Thyroid gland (tissue), 4 donors: ENCODE results near the gene PSMD14. TPM values are rescaled to one million over a fixed set of nuclear protein-coding genes. Genes with fewer than 3 reads are reported as not detected.
"Not testable (repeated sequence)": the region's sequence is repeated elsewhere in the genome, so short reads cannot be mapped to it uniquely, and the experiment has no call there.

Source experiments
- DNase-seq, 2 donors: peaks; one replicate each; pipeline ENCODE4 v3.0.0-alpha.2; 2019
- H3K27ac ChIP-seq, 3 donors: fragments of 200-600 bp; sonication (generic); 1 replicate in 2 of 3; 2 replicates in 1 of 3; pipeline ENCODE4 v1.5.1; 2016 to 2019; ENCODE audit warnings: mild to moderate bottlenecking in 1 of 3, moderate library complexity in 1 of 3
- H3K27me3 ChIP-seq: fragments of 200-600 bp; sonication (generic); one replicate; pipeline ENCODE4 v1.5.1; 2019
- H3K36me3 ChIP-seq, 2 donors: fragments of 200-600 bp; sonication (generic); one replicate each; pipeline ENCODE4 v1.5.1; 2016 to 2019
- H3K4me1 ChIP-seq, 2 donors: fragments of 200-600 bp; sonication (generic); one replicate each; pipeline ENCODE4 v1.5.1; 2017 to 2019
- H3K4me3 ChIP-seq, 3 donors: fragments of 200-600 bp; sonication (generic); replicated peaks in 1 of 3; 1 replicate in 2 of 3; 2 replicates in 1 of 3; pipeline ENCODE4 v1.5.1; 2016; ENCODE audit warnings: mild to moderate bottlenecking in 1 of 3
- H3K9me3 ChIP-seq: fragments of 200-600 bp; sonication (generic); one replicate; pipeline ENCODE4 v1.5.1; 2017
- POLR2A ChIP-seq, 2 donors: fragments of 450-650 bp; IDR thresholded peaks; one replicate each; pipeline ENCODE4 v1.6.1; 2017; ENCODE audit warnings: antibody characterized with exemption in 2 of 2, mild to moderate bottlenecking in 2 of 2, moderate library complexity in 1 of 2
- WGBS, 2 donors: methylation state at CpG; one replicate each; pipeline ENCODE4 v1.1.5; 2017; 5-methylcytosine and 5-hydroxymethylcytosine counted together
- intact Hi-C: fragments of 100-400 bp; cut with DNase I; formaldehyde crosslinking; loops from one replicate; pipeline ENCODE4 v1.15.1; 2023
- total RNA-seq, 4 donors: library from RNA; depleted of rRNA; stranded (reverse); fragments of >200 nt; gene quantifications; one replicate each; pipeline ENCODE4 v1.2.3, GENCODE V29; 2016
- TF ChIP-seq, protein P1 (sequence below), 6 experiments: fragments of 200-600 bp in 3 of 6; fragments of 450-650 bp in 3 of 6; sonication (generic) in 3 of 6; IDR thresholded peaks; one replicate each; pipeline ENCODE4 v1.5.1; 2016 to 2019; ENCODE audit warnings: antibody characterized with exemption in 6 of 6, mild to moderate bottlenecking in 2 of 6, inconsistent platforms in 1 of 6, moderate library complexity in 1 of 6

The PSMD14 gene
- total RNA-seq, 4 donors from 2014 or later = 33.2 to 63.0 (median 57.1) TPM

DNA sequence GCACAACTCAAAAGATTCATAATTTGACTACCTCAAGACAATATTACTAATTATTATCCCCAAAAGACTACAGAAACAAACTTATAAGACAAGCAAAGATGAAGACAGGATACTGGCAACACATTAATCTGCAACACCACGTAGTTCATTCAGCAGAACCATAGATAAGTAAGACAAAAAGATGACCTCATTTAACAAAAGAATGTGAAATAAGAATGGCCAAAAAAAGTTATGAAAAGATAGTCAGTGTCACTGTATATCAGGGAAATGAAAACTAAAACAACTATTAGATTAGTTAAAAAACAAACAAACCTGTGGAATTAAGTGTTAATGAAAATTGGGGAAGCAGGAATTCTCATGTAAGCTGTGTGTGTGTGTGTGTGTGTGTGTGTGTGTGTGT is 19.4 kb downstream of the PSMD14 start:
- WGBS, 2 donors = 77 to 81% methylated on average over 1 of the region's 1 CpG
- no peaks in the 10 kb centered on the region for H3K27me3 ChIP-seq
- no peak overlapping the region for H3K4me3 ChIP-seq
- H3K9me3 ChIP-seq = no peaks in the 10 kb centered on the region
- no peak overlapping the region for H3K27ac ChIP-seq
- no peaks in the 10 kb centered on the region for H3K36me3 ChIP-seq
- intact Hi-C loops = no loop called here
- H3K4me1 ChIP-seq = no peaks in the 10 kb centered on the region
- no peak for TF ChIP-seq POLR2A (IDR thresholded peaks at IDR 0.05)
- TF ChIP-seq, protein P1, sequence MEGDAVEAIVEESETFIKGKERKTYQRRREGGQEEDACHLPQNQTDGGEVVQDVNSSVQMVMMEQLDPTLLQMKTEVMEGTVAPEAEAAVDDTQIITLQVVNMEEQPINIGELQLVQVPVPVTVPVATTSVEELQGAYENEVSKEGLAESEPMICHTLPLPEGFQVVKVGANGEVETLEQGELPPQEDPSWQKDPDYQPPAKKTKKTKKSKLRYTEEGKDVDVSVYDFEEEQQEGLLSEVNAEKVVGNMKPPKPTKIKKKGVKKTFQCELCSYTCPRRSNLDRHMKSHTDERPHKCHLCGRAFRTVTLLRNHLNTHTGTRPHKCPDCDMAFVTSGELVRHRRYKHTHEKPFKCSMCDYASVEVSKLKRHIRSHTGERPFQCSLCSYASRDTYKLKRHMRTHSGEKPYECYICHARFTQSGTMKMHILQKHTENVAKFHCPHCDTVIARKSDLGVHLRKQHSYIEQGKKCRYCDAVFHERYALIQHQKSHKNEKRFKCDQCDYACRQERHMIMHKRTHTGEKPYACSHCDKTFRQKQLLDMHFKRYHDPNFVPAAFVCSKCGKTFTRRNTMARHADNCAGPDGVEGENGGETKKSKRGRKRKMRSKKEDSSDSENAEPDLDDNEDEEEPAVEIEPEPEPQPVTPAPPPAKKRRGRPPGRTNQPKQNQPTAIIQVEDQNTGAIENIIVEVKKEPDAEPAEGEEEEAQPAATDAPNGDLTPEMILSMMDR (IDR thresholded peaks at IDR 0.05) = no peak
- DNase-seq = no peak

DNA sequence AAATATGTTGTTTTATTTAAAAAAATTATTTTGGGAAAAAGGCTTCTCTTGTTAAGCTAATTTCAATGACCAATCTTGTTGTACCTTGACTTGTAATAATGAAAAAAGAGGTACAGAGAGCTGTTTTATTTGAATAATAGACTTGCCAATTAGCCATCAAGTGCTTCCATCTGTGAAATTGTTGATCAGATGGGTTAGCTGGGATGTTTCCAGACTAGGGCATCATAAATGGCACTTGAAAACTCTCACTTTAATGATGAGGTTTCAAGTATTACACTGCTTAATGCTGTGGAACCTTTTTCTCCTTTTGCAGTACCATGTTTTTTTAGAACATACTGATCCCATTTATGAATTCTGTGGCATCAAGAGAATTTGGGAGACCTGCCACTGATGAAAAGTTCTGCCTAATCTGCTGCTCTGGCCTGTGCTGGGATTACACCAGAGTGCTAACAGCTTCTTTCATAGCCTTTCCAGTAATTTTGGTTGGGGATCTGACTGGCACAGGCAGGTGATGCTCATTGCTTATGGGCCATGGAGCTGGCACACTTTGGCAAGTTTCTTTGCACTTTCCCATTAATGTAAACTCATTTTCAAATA is 24.2 kb downstream of the PSMD14 start:
- no peaks in the 10 kb centered on the region for H3K36me3 ChIP-seq
- no peaks in the 10 kb centered on the region for H3K4me1 ChIP-seq
- DNase-seq = no peak
- intact Hi-C loops = loop anchor here (10.0 kb wide), 1 partner anchor 92 kb away; no protein-coding TSS in a partner anchor
- TF ChIP-seq, protein P1 (IDR thresholded peaks at IDR 0.05) = no peak
- TF ChIP-seq POLR2A (IDR thresholded peaks at IDR 0.05) = no peak
- no peaks in the 10 kb centered on the region for H3K9me3 ChIP-seq
- H3K4me3 ChIP-seq = no peak overlapping the region
- no peaks in the 10 kb centered on the region for H3K27me3 ChIP-seq
- H3K27ac ChIP-seq = no peak overlapping the region

DNA sequence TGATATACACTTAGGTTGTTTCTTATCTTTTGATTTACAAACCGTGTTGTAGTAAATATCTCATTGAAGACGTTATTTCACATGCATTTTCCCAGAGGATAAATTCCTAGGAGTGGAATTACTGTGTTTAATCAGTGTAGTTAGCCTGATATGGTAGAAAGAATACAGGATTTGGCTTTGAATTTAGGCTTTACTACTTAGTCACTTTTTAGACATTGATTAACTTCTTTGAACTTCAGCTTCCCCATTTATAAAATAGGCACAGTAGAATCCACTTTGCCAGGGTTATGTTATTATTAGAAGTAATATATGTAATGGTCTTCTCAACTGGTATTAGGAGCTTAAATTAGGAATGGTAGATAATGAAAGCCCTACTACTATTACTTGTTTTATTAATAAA is 27.4 kb downstream of the PSMD14 start:
- H3K9me3 ChIP-seq = no peaks in the 10 kb centered on the region
- intact Hi-C loops = loop anchor here (10.0 kb wide), 1 partner anchor 89 kb away; no protein-coding TSS in a partner anchor
- H3K27me3 ChIP-seq = no peaks in the 10 kb centered on the region
- DNase-seq = no peak
- no peaks in the 10 kb centered on the region for H3K36me3 ChIP-seq
- no peaks in the 10 kb centered on the region for H3K4me1 ChIP-seq
- H3K4me3 ChIP-seq = no peak overlapping the region
- TF ChIP-seq POLR2A (IDR thresholded peaks at IDR 0.05) = no peak
- TF ChIP-seq, protein P1 (IDR thresholded peaks at IDR 0.05) = no peak
- H3K27ac ChIP-seq = no peak overlapping the region
- 93 to 98% methylated on average over 2 of the region's 2 CpGs for WGBS, 2 donors

DNA sequence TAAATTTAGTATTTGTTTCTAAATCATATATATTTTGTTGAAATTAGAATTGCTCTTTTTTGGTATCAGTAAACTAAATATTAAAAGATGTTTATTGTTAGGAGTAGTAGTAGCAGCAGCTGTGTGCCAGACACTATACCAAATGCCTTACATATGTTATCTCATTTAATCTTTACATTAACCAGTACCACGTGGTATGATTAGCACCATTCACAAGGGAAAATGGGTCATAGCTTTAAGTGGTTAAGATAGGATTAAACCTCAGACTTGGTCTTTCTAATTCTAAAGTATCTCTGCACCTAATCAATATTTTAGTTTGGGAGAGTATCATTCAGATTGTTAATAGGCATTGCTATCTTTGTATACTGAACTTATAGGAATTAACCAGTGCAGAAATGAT is 29.0 kb downstream of the PSMD14 start:
- Histone ChIP-seq H3K4me1 (no peaks in the 10 kb centered on the region), H3K36me3 (no peaks in the 10 kb centered on the region), H3K9me3 (no peaks in the 10 kb centered on the region), H3K4me3 (no peak overlapping the region), H3K27ac (no peak overlapping the region), H3K27me3 (no peaks in the 10 kb centered on the region)
- WGBS, 2 donors = 79 to 88% methylated on average over 1 of the region's 1 CpG
- no peak for DNase-seq
- TF ChIP-seq, protein P1 (IDR thresholded peaks at IDR 0.05) = no peak
- TF ChIP-seq POLR2A (IDR thresholded peaks at IDR 0.05) = no peak
- intact Hi-C loops = loop anchor here (10.0 kb wide), 1 partner anchor 88 kb away; no protein-coding TSS in a partner anchor

DNA sequence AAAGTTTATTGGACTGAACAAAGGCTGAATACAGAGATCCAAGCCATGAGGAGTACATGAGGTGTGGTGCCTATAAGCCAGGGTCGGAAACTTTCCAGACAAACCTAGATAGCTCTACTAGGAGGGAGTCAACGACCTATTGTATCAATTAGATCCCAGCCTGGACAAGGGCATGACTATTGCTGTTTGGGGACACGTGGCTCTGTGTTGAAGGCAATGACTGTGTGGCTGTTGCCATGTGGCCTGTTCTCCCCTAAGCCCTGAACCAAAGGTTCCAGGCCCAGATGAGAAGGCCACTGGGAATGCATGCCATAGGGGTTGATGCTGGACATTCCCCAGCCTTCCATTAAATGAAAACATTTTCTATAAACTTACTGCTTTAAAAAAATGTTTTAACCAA is 31.3 kb downstream of the PSMD14 start:
- intact Hi-C loops = loop anchor here (10.0 kb wide), 1 partner anchor 85 kb away; no protein-coding TSS in a partner anchor
- 79 to 83% methylated on average over 3 of the region's 3 CpGs for WGBS, 2 donors

DNA sequence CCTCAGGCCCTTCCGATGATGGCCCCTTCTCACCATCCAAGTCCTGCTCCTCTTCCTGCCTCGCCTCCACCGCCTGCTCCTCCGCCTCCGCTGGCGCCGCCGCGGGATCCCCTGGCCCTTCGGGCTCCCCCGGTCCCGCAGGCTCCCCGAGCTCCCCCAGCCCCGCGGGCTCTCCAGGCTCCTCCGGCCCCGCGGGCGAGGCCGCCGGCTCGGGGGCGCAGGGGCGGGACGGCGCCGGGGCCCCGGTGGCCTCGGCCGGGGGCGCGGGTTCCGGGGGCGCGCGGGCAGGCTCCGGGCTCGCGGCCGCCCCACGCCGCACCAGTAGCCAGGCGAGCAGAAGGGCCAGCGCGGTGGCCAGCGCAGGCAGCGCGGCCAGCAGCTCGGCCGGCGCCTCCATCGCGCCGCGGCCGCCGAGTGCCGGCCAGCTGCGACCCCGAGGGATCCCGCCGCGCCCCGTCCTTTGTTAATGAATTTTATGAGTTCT is 32.7 kb downstream of the PSMD14 start:
- DNase-seq, H3K9me3 ChIP-seq, H3K4me1 ChIP-seq, intact Hi-C loops, H3K27me3 ChIP-seq, H3K4me3 ChIP-seq, H3K36me3 ChIP-seq, H3K27ac ChIP-seq: not testable (repeated sequence)
- 55 to 81% methylated on average over 30 to 33 of the region's 64 CpGs for WGBS, 2 donors

More for the DNA sequence above, 31.3 kb downstream of the PSMD14 start:
- H3K4me1 ChIP-seq, H3K27me3 ChIP-seq, DNase-seq, H3K4me3 ChIP-seq, H3K27ac ChIP-seq, H3K36me3 ChIP-seq, H3K9me3 ChIP-seq: not testable (repeated sequence)
